ENCODE results near the gene ZNF267. TPM values are rescaled to one million over a fixed set of nuclear protein-coding genes. Genes with fewer than 3 reads are reported as not detected.
"Not testable (repeated sequence)": the region's sequence is repeated elsewhere in the genome, so short reads cannot be mapped to it uniquely, and the experiment has no call there.

ZNF267 gene
- polyA plus RNA-seq (4.8 and 7.0 TPM in 2 replicates), polyA minus RNA-seq (21.4 and 22.6 TPM in 2 replicates)

DNA sequence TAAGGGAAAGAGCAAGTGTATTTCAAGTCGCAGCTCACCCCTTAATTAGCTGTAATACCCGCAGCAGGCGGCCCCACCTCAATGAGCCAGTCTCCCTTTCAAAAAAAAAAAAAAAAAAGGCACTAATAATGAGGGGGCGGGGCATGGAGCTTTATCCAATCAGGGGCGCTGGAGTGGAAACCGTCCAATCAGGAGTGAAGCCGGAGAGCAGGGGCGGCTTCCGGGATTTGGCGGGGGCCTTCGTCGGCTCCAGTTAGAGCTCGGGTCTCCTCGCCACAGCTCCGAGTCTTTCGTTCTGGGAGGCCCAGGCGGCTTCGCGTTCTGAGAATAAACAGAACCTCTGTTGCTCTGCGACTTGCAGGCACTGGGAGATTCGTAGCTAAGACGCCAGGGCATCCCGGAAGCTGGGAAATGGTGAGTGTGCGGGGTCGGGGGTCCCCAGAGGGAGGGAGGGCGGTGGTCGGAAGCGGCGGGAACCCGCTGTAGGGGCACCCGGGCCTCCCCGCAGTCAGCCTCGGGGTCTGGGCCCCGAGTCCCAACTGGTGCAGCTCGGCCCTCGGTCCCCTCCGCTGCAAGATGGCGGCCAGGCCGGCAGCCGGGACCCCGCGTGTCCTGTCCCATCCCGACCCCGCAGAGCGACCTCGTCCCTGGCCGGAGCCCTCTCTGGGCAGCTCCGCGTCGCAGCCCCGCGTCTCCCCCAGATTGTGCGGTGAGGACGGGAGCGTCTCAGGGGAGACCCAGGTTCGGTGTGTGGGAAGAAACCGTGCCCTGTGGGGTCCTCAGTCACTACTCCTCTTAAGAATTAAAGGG, at the start of gene ZNF267:
Gene ZNF267 (plus strand): TSS at position 252 of the 810 bp plus-strand sequence. CDS start 160 bp downstream, at position 412.
- Histone ChIP-seq H3K9me2 (ENCODE audit: insufficient read depth, low read length) (no peaks in the 10 kb centered on the region), H3K36me3 (ENCODE audit: insufficient read depth, low read length) (no peaks in the 10 kb centered on the region), H3F3A (ENCODE audit: insufficient read depth, low read length, poor library complexity, severe bottlenecking) (no peaks in the 10 kb centered on the region), H3K27me3 (ENCODE audit: insufficient read depth, low read depth, low read length) (no peaks in the 10 kb centered on the region), H2AFZ (ENCODE audit: low read depth, low read length) (peak within 1 kb of the TSS; percentile 77), H3K27ac (ENCODE audit: low read length) (peak within 1 kb of the TSS; percentile 77), H3K79me2 (replicated peaks; ENCODE audit: insufficient read depth, low read length) (peaks cover 22% of the 10 kb centered on the region), H3K9ac (ENCODE audit: low read length) (peak within 1 kb of the TSS; percentile 84), H3K4me3 (ENCODE audit: low read length) (peak within 1 kb of the TSS; percentile 88), H3K4me2 (ENCODE audit: low read length) (peak within 1 kb of the TSS; percentile 49), H3K9me3 (ENCODE audit: low read length) (no peaks in the 10 kb centered on the region), H4K20me1 (ENCODE audit: insufficient read depth) (no peaks in the 10 kb centered on the region)
- TF ChIP-seq TAF1 (IDR thresholded peaks at IDR 0.05; ENCODE audit: low read depth) (peak; percentile 80), CTCF (IDR thresholded peaks at IDR 0.05; ENCODE audit: poor library complexity, severe bottlenecking) (no peak), EZH2 (IDR thresholded peaks at IDR 0.05; ENCODE audit: borderline replicate concordance, insufficient read depth, low read length, poor library complexity, severe bottlenecking) (no peak), MXI1 (conservative IDR thresholded peaks at IDR 0.05; ENCODE audit: poor library complexity, severe bottlenecking) (peak; percentile 73), POLR2AphosphoS5 (IDR thresholded peaks at IDR 0.05) (peak; percentile 83), REST (IDR thresholded peaks at IDR 0.05; ENCODE audit: borderline replicate concordance) (peak; percentile 77), EP300 (conservative IDR thresholded peaks at IDR 0.05; ENCODE audit: poor library complexity, severe bottlenecking) (no peak)

GRCh38 chr16:31833047-31833446, 40.6 kb upstream of the ZNF267 start:
- TF ChIP-seq CTCF (IDR thresholded peaks at IDR 0.05; ENCODE audit: poor library complexity, severe bottlenecking): no peak
- no peak for TF ChIP-seq TAF1 (IDR thresholded peaks at IDR 0.05; ENCODE audit: low read depth)
- TF ChIP-seq MXI1 (conservative IDR thresholded peaks at IDR 0.05; ENCODE audit: poor library complexity, severe bottlenecking): no peak
- no peak for TF ChIP-seq EZH2 (IDR thresholded peaks at IDR 0.05; ENCODE audit: borderline replicate concordance, insufficient read depth, low read length, poor library complexity, severe bottlenecking)
- TF ChIP-seq POLR2AphosphoS5 (IDR thresholded peaks at IDR 0.05): no peak
- TF ChIP-seq SMC3 (conservative IDR thresholded peaks at IDR 0.05; ENCODE audit: poor library complexity): no peak
- no peak for TF ChIP-seq REST (IDR thresholded peaks at IDR 0.05; ENCODE audit: borderline replicate concordance)
- no peak for TF ChIP-seq RAD21 (conservative IDR thresholded peaks at IDR 0.05)
- TF ChIP-seq EP300 (conservative IDR thresholded peaks at IDR 0.05; ENCODE audit: poor library complexity, severe bottlenecking): no peak
- Histone ChIP-seq H3K9ac (ENCODE audit: low read length) (no peak overlapping the region), H3K4me2 (ENCODE audit: low read length) (no peak overlapping the region), H3F3A (ENCODE audit: insufficient read depth, low read length, poor library complexity, severe bottlenecking) (no peaks in the 10 kb centered on the region), H4K20me1 (ENCODE audit: insufficient read depth) (no peaks in the 10 kb centered on the region), H3K79me2 (replicated peaks; ENCODE audit: insufficient read depth, low read length) (no peaks in the 10 kb centered on the region), H3K27me3 (ENCODE audit: insufficient read depth, low read depth, low read length) (no peaks in the 10 kb centered on the region), H3K9me3 (ENCODE audit: low read length) (no peaks in the 10 kb centered on the region), H3K4me3 (ENCODE audit: low read length) (no peak overlapping the region), H3K9me2 (ENCODE audit: insufficient read depth, low read length) (no peaks in the 10 kb centered on the region), H2AFZ (ENCODE audit: low read depth, low read length) (no peak overlapping the region), H3K27ac (ENCODE audit: low read length) (no peak overlapping the region), H3K36me3 (ENCODE audit: insufficient read depth, low read length) (no peaks in the 10 kb centered on the region)

DNA sequence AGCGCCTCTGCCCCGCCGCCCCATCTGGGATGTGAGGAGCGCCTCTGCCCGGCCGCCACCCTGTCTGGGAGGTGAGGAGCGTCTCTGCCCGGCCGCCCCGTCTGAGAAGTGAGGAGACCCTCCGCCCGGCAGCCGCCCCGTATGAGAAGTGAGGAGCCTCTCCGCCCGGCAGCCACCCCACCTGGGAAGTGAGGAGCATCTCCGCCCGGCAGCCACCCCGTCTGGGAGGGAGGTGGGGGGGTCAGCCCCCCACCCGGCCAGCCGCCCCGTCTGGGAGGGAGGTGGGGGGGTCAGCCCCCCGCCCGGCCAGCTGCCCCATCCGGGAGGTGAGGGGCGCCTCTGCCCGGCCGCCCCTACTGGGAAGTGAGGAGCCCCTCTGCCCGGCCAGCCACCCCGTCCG, 37.2 kb upstream of the ZNF267 start:
- H3K9ac ChIP-seq (ENCODE audit: low read length); H3K9me2 ChIP-seq (ENCODE audit: insufficient read depth, low read length); H3K4me2 ChIP-seq (ENCODE audit: low read length); H2AFZ ChIP-seq (ENCODE audit: low read depth, low read length); H4K20me1 ChIP-seq (ENCODE audit: insufficient read depth); H3K27me3 ChIP-seq (ENCODE audit: insufficient read depth, low read depth, low read length); H3K79me2 ChIP-seq (replicated peaks; ENCODE audit: insufficient read depth, low read length); H3K4me3 ChIP-seq (ENCODE audit: low read length); H3K36me3 ChIP-seq (ENCODE audit: insufficient read depth, low read length); H3K27ac ChIP-seq (ENCODE audit: low read length); H3F3A ChIP-seq (ENCODE audit: insufficient read depth, low read length, poor library complexity, severe bottlenecking): not testable (repeated sequence)
- peaks cover 10% of the 10 kb centered on the region for H3K9me3 ChIP-seq (ENCODE audit: low read length)

Measured in neural cell (in vitro differentiated cells).